Fibroblast of lung (primary cell): Measurements from ENCODE around the gene IQGAP2. TPM values are rescaled to one million over a fixed set of nuclear protein-coding genes. Genes with fewer than 3 reads are reported as not detected.

Experiments
- DNase-seq, 2 donors: peaks; one replicate each; pipeline versions ENCODE4 v3.0.0 to v3.0.0-alpha.2; 2010; ENCODE audit warnings: low read depth in 2 of 2
- H2AFZ ChIP-seq: 2 replicates; pipeline ENCODE4 v1.5.1; 2012; ENCODE audit warnings: low read length, control low read depth, inconsistent platforms
- H3K27ac ChIP-seq: 2 replicates; pipeline ENCODE4 v1.5.1; 2011; ENCODE audit warnings: low read length, control low read depth; ENCODE audit not compliant: insufficient read depth
- H3K27me3 ChIP-seq: 2 replicates; pipeline ENCODE4 v1.5.1; 2011; ENCODE audit warnings: mild to moderate bottlenecking, low read length; ENCODE audit not compliant: control insufficient read depth, insufficient read depth
- H3K36me3 ChIP-seq: 2 replicates; pipeline ENCODE4 v1.5.1; 2011; ENCODE audit warnings: low read length; ENCODE audit not compliant: control insufficient read depth, insufficient read depth
- H3K4me1 ChIP-seq: 2 replicates; pipeline ENCODE4 v1.5.1; 2011; ENCODE audit warnings: low read length; ENCODE audit not compliant: control insufficient read depth, insufficient read depth; ENCODE audit errors: extremely low read depth
- H3K4me2 ChIP-seq: 2 replicates; pipeline ENCODE4 v1.5.1; 2011; ENCODE audit warnings: low read length, control low read depth; ENCODE audit not compliant: insufficient read depth; ENCODE audit errors: extremely low read depth
- H3K4me3 ChIP-seq, 4 experiments: fragments of 200-600 bp in 1 of 4; sonication (generic) in 1 of 4; replicated peaks in 1 of 4; 2 replicates each; pipeline ENCODE4 v1.5.1; 2011 to 2016; ENCODE audit warnings: low read length in 4 of 4, low read depth in 3 of 4, mild to moderate bottlenecking in 3 of 4, control low read depth in 2 of 4, inconsistent platforms in 1 of 4, mixed read lengths in 1 of 4; ENCODE audit not compliant: insufficient read depth in 1 of 4; ENCODE audit errors: control extremely low read depth in 1 of 4
- H3K79me2 ChIP-seq: 2 replicates; pipeline ENCODE4 v1.5.1; 2012; ENCODE audit warnings: mild to moderate bottlenecking, low read length, inconsistent platforms; ENCODE audit not compliant: control insufficient read depth, insufficient read depth
- H3K9ac ChIP-seq: 2 replicates; pipeline ENCODE4 v1.5.1; 2011; ENCODE audit warnings: mild to moderate bottlenecking, low read length, control low read depth; ENCODE audit not compliant: insufficient read depth
- H3K9me3 ChIP-seq: 2 replicates; pipeline ENCODE4 v1.5.1; 2012; ENCODE audit warnings: low read depth, low read length; ENCODE audit not compliant: control insufficient read depth, insufficient read depth
- H4K20me1 ChIP-seq: 2 replicates; pipeline ENCODE4 v1.5.1; 2011; ENCODE audit warnings: low read length; ENCODE audit not compliant: control insufficient read depth, insufficient read depth; ENCODE audit errors: extremely low read depth
- CTCF ChIP-seq, 2 donors: IDR thresholded peaks in 1 of 2; conservative IDR thresholded peaks in 1 of 2; 1 replicate in 1 of 2; 2 replicates in 1 of 2; pipeline ENCODE4 v1.5.1; 2011 to 2012; ENCODE audit warnings: low read length in 2 of 2, control low read depth in 1 of 2, inconsistent platforms in 1 of 2, low read depth in 1 of 2, mild to moderate bottlenecking in 1 of 2
- EZH2 ChIP-seq: IDR thresholded peaks from 2 replicates; pipeline ENCODE4 v1.5.1; 2012; ENCODE audit warnings: low read length, control low read depth, mild to moderate bottlenecking; ENCODE audit errors: missing control alignments
- polyA plus RNA-seq, 2 donors: library from polyadenylated mRNA; depleted of rRNA in 1 of 2; stranded (reverse) in 1 of 2; unstranded in 1 of 2; fragments of >200 nt; gene quantifications; 2 replicates each; pipeline ENCODE4 v1.2.1, GENCODE V29; 2011 to 2012; ENCODE audit warnings: missing spikeins in 1 of 2
- total RNA-seq: library from RNA; depleted of rRNA; stranded (reverse); fragments of >200 nt; gene quantifications from 2 replicates; pipeline ENCODE4 v1.2.1, GENCODE V29; 2014

Gene IQGAP2
- total and polyA plus RNA-seq, 2 donors (not counting 1 experiment from before 2014, with no cell fraction given) = 5.1 to 7.9 TPM

- Histone ChIP-seq H3K9me3 (no peaks in the 10 kb centered on the region), H3K27me3 (peaks cover 6% of the 10 kb centered on the region), H3K36me3 (no peaks in the 10 kb centered on the region), H3K4me1 (no peaks in the 10 kb centered on the region), H3K27ac (no peak overlapping the region), H4K20me1 (no peaks in the 10 kb centered on the region), H3K9ac (no peak overlapping the region), H3K4me2 (no peak overlapping the region), H3K79me2 (no peaks in the 10 kb centered on the region), H3K4me3 (no peak overlapping the region), H2AFZ (no peak overlapping the region)
- no peak for DNase-seq
- TF ChIP-seq EZH2 (no peak), CTCF (conservative IDR thresholded peaks at IDR 0.05 in 1 of 2, IDR thresholded peaks at IDR 0.05 in 1 of 2; ENCODE audit: low read depth in 1 of 2, low read length in 2 of 2) (no peak)
Observed at GRCh38 chr5:76565009-76565408, 161.9 kb downstream of the IQGAP2 start.

- H3K36me3 ChIP-seq = no peaks in the 10 kb centered on the region
- no peaks in the 10 kb centered on the region for H3K4me1 ChIP-seq
- H3K27ac ChIP-seq = no peak overlapping the region
- H3K4me3 ChIP-seq = no peak overlapping the region
- H3K27me3 ChIP-seq = peaks cover 5% of the 10 kb centered on the region
- no peaks in the 10 kb centered on the region for H4K20me1 ChIP-seq
- no peak overlapping the region for H2AFZ ChIP-seq
- H3K79me2 ChIP-seq = no peaks in the 10 kb centered on the region
- DNase-seq = no peak
- no peak for TF ChIP-seq EZH2
- TF ChIP-seq CTCF (conservative IDR thresholded peaks at IDR 0.05 in 1 of 2, IDR thresholded peaks at IDR 0.05 in 1 of 2; ENCODE audit: low read depth in 1 of 2, low read length in 2 of 2) = no peak
- no peak overlapping the region for H3K9ac ChIP-seq
- no peak overlapping the region for H3K4me2 ChIP-seq
- no peaks in the 10 kb centered on the region for H3K9me3 ChIP-seq
Observed at GRCh38 chr5:76570153-76570552, 167.1 kb downstream of the IQGAP2 start.

- H2AFZ ChIP-seq = no peak overlapping the region
- no peaks in the 10 kb centered on the region for H3K79me2 ChIP-seq
- TF ChIP-seq CTCF (conservative IDR thresholded peaks at IDR 0.05 in 1 of 2, IDR thresholded peaks at IDR 0.05 in 1 of 2; ENCODE audit: low read depth in 1 of 2, low read length in 2 of 2) = no peak
- TF ChIP-seq EZH2 = no peak
- H3K4me2 ChIP-seq = no peak overlapping the region
- no peak for DNase-seq
- H3K9ac ChIP-seq = no peak overlapping the region
- no peak overlapping the region for H3K4me3 ChIP-seq
- no peaks in the 10 kb centered on the region for H3K4me1 ChIP-seq
- no peak overlapping the region for H3K27ac ChIP-seq
- H4K20me1 ChIP-seq = no peaks in the 10 kb centered on the region
- H3K27me3 ChIP-seq = peaks cover 5% of the 10 kb centered on the region
- H3K9me3 ChIP-seq = no peaks in the 10 kb centered on the region
- H3K36me3 ChIP-seq = no peaks in the 10 kb centered on the region
Observed at GRCh38 chr5:76571559-76571958, 168.5 kb downstream of the IQGAP2 start.
